Endodermal cell (in vitro differentiated cells): ENCODE data around the gene RPL21. TPM values are rescaled to one million over a fixed set of nuclear protein-coding genes. Genes with fewer than 3 reads are reported as not detected.
A peak's percentile ranks its signal among the peaks of the same experiment; 100 is the strongest.

Experiments
- DNase-seq: peaks from one replicate; pipeline ENCODE4 v3.0.0-alpha.2; 2017
- H3K27ac ChIP-seq: 2 replicates; pipeline ENCODE4 v1.5.1; 2013; ENCODE audit warnings: mild to moderate bottlenecking, low read depth, low read length, moderate library complexity
- H3K27me3 ChIP-seq: 2 replicates; pipeline ENCODE4 v1.6.1; 2013; ENCODE audit warnings: mild to moderate bottlenecking, low read length, moderate library complexity; ENCODE audit not compliant: insufficient read depth, control insufficient read depth, poor library complexity, severe bottlenecking
- H3K36me3 ChIP-seq: 2 replicates; pipeline ENCODE4 v1.7.0; 2013; ENCODE audit warnings: mild to moderate bottlenecking, low read length, moderate library complexity; ENCODE audit not compliant: control insufficient read depth, insufficient read depth
- H3K4me1 ChIP-seq: one replicate; pipeline ENCODE4 v1.7.0; 2013; ENCODE audit warnings: low read length; ENCODE audit not compliant: control insufficient read depth, insufficient read depth
- H3K4me3 ChIP-seq: 2 replicates; pipeline ENCODE4 v1.5.1; 2013; ENCODE audit warnings: mild to moderate bottlenecking, low read length, moderate library complexity
- H3K9ac ChIP-seq: 2 replicates; pipeline ENCODE4 v1.6.1; 2013; ENCODE audit warnings: mild to moderate bottlenecking, low read length, moderate library complexity; ENCODE audit not compliant: poor library complexity, severe bottlenecking; ENCODE audit errors: extremely low read depth
- H3K9me3 ChIP-seq: 2 replicates; pipeline ENCODE4 v1.6.1; 2013; ENCODE audit warnings: mild to moderate bottlenecking, low read length, moderate library complexity; ENCODE audit not compliant: control insufficient read depth
- H3K27ac Mint-ChIP-seq: 2 replicates; pipeline ENCODE4 v1.8.0; 2020; ENCODE audit warnings: mixed read lengths
- H3K27me3 Mint-ChIP-seq: 2 replicates; pipeline ENCODE4 v1.8.0; 2021; ENCODE audit warnings: mild to moderate bottlenecking, mixed read lengths; ENCODE audit not compliant: insufficient read depth
- H3K36me3 Mint-ChIP-seq: 2 replicates; pipeline ENCODE4 v1.8.0; 2020; ENCODE audit warnings: low read depth, mixed read lengths
- H3K4me1 Mint-ChIP-seq: 2 replicates; pipeline ENCODE4 v1.8.0; 2020; ENCODE audit warnings: mixed read lengths
- H3K4me3 Mint-ChIP-seq: 2 replicates; pipeline ENCODE4 v1.8.0; 2020; ENCODE audit warnings: mild to moderate bottlenecking, moderate library complexity, mixed read lengths
- H3K9me3 Mint-ChIP-seq: 2 replicates; pipeline ENCODE4 v1.8.0; 2020; ENCODE audit warnings: mild to moderate bottlenecking, mixed read lengths
- WGBS, 2 experiments: methylation state at CpG; one replicate each; pipeline versions ENCODE4 v1.1.5 to v1.1.7; 2013; ENCODE audit warnings: missing lambda C conversion rate in 2 of 2, mixed read lengths in 1 of 2; ENCODE audit not compliant: insufficient coverage in 1 of 2, insufficient read length in 1 of 2; 5-methylcytosine and 5-hydroxymethylcytosine counted together
- total RNA-seq, 2 donors: library from RNA; stranded (reverse); fragmentation: NEBNext Ultra II Directional in 1 of 2; extraction: Animal tissue kit (Norgen Biotek cat#: 25700) in 1 of 2; gene quantifications; 2 replicates in 1 of 2; 3 replicates in 1 of 2; pipeline ENCODE4 v1.2.1, GENCODE V29; 2021
- TF ChIP-seq, protein P1 (sequence below): fragments of 200-600 bp; sonication (generic); conservative IDR thresholded peaks from 2 replicates; pipeline ENCODE4 v1.5.0; 2021; ENCODE audit warnings: antibody characterized with exemption, mild to moderate bottlenecking

RPL21 gene
- total RNA-seq, 2 donors from 2014 or later: 882 to 975 TPM

GRCh38 chr13:27280009-27280656, 28.8 kb downstream of the RPL21 start:
- 87 to 88% methylated on average over 4 to 5 of the region's 5 CpGs for WGBS, 2 experiments
- no peak overlapping the region for H3K9ac ChIP-seq
- TF ChIP-seq, protein P1, sequence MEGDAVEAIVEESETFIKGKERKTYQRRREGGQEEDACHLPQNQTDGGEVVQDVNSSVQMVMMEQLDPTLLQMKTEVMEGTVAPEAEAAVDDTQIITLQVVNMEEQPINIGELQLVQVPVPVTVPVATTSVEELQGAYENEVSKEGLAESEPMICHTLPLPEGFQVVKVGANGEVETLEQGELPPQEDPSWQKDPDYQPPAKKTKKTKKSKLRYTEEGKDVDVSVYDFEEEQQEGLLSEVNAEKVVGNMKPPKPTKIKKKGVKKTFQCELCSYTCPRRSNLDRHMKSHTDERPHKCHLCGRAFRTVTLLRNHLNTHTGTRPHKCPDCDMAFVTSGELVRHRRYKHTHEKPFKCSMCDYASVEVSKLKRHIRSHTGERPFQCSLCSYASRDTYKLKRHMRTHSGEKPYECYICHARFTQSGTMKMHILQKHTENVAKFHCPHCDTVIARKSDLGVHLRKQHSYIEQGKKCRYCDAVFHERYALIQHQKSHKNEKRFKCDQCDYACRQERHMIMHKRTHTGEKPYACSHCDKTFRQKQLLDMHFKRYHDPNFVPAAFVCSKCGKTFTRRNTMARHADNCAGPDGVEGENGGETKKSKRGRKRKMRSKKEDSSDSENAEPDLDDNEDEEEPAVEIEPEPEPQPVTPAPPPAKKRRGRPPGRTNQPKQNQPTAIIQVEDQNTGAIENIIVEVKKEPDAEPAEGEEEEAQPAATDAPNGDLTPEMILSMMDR: no peak

DNA sequence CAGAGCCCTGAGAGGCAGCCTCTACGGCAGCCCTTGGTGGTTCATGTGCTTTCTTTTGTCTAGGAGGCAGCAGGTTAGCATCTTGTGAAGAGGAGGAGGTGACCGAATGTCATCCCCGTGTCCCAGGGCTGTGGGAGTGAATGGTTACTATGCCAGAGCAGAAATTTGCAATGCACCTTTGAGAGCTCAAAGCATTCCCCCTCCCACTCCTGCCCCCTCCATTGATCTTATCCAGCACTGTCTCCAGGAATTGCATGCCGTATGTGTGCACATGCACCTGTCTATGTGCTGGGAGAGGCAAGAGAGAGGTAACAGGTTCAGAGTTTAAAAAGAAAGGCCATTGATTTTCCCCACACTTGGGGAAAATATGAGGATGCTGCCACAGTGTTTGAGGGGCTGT, 29.5 kb downstream of the RPL21 start:
- Mint-ChIP-seq H3K4me3 (no peak overlapping the region), H3K27me3 (no peaks in the 10 kb centered on the region), H3K36me3 (no peaks in the 10 kb centered on the region), H3K9me3 (no peaks in the 10 kb centered on the region), H3K4me1 (peaks cover 5% of the 10 kb centered on the region), H3K27ac (no peak overlapping the region)
- H3K27me3 ChIP-seq: no peaks in the 10 kb centered on the region
- no peak overlapping the region for H3K27ac ChIP-seq
- H3K9me3 ChIP-seq: no peaks in the 10 kb centered on the region
- H3K4me3 ChIP-seq: no peak overlapping the region
- TF ChIP-seq, protein P1: no peak
- WGBS, 2 experiments: 90 to 97% methylated on average over 2 to 4 of the region's 4 CpGs
- DNase-seq: no peak
- no peaks in the 10 kb centered on the region for H3K4me1 ChIP-seq
- H3K9ac ChIP-seq: no peak overlapping the region
- H3K36me3 ChIP-seq: no peaks in the 10 kb centered on the region

More at GRCh38 chr13:27280009-27280656, 28.8 kb downstream of the RPL21 start:
- H3K4me3 Mint-ChIP-seq: no peak overlapping the region
- no peak overlapping the region for H3K27ac Mint-ChIP-seq
- H3K9me3 Mint-ChIP-seq: no peaks in the 10 kb centered on the region
- no peaks in the 10 kb centered on the region for H3K36me3 Mint-ChIP-seq
- Histone ChIP-seq H3K4me1 (no peaks in the 10 kb centered on the region), H3K27me3 (no peaks in the 10 kb centered on the region), H3K9me3 (no peaks in the 10 kb centered on the region), H3K36me3 (no peaks in the 10 kb centered on the region), H3K4me3 (no peak overlapping the region), H3K27ac (no peak overlapping the region)
- no peak for DNase-seq
- peaks cover 5% of the 10 kb centered on the region for H3K4me1 Mint-ChIP-seq
- H3K27me3 Mint-ChIP-seq: peaks cover 2% of the 10 kb centered on the region

DNA sequence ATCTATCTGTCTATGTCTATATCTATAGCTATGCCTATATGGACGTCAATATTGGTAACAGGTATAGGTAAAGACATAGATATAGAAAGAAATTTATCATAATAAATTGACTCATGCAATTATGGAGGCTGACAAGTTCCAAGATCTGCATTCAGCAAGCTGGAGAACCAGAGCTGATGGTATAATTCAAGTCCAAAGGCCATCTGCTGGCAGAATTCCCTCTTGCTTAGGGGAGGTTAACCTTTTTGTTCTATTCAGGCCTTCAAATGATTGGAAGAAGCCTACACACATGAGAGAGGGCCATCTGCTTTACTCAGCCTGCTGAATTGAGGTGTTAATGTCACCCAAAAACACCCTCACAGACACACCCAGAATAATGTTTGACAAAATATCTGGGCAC, 30.1 kb downstream of the RPL21 start:
- no peaks in the 10 kb centered on the region for H3K27me3 ChIP-seq
- TF ChIP-seq, protein P1: peak; percentile 17
- DNase-seq: no peak
- H3K9ac ChIP-seq: no peak overlapping the region
- Mint-ChIP-seq H3K36me3 (no peaks in the 10 kb centered on the region), H3K27ac (no peak overlapping the region), H3K4me3 (no peak overlapping the region), H3K9me3 (no peaks in the 10 kb centered on the region), H3K27me3 (no peaks in the 10 kb centered on the region), H3K4me1 (peaks cover 5% of the 10 kb centered on the region)
- no peaks in the 10 kb centered on the region for H3K9me3 ChIP-seq
- no peaks in the 10 kb centered on the region for H3K36me3 ChIP-seq
- no peaks in the 10 kb centered on the region for H3K4me1 ChIP-seq
- no peak overlapping the region for H3K4me3 ChIP-seq
- H3K27ac ChIP-seq: no peak overlapping the region
- WGBS, 2 experiments: no CpG with 5 or more reads among the region's 1 CpG
